T-helper 2 cell treated with Interferon-gamma antibody and Interleukin-4, amounts not matched to agents 100 ng/mL and 5 ng/mL, for 36 hours (primary cell): ENCODE data around the gene TMEM258. TPM values are rescaled to one million over a fixed set of nuclear protein-coding genes. Genes with fewer than 3 reads are reported as not detected.

Experiments used
- intact Hi-C: fragments of 100-400 bp; cut with micrococcal nuclease; formaldehyde crosslinking; loops from one replicate; pipeline ENCODE4 v1.15.1; 2023
- total RNA-seq: library from RNA; stranded (reverse); gene quantifications from 2 replicates; pipeline ENCODE4 v1.2.3, GENCODE V29; 2022

Gene TMEM258
- total RNA-seq, 1 donor from 2014 or later, result 174 TPM

- intact Hi-C loops, result loop anchor here (1.0 kb wide), 1 partner anchor 30 kb away; no protein-coding TSS in a partner anchor
Observed at GRCh38 chr11:61826930-61827570, 34.7 kb upstream of the TMEM258 start.

GRCh38 chr11:61820174-61820573 lies 27.8 kb upstream of the TMEM258 start:
- intact Hi-C loops, result no loop called here

GRCh38 chr11:61817471-61818202 lies 25.2 kb upstream of the TMEM258 start:
- intact Hi-C loops, result loop anchor here (1.0 to 5.0 kb wide), 3 partner anchors 11 to 150 kb away; partner anchors contain the start of genes FADS2 and FTH1

GRCh38 chr11:61816736-61817455 lies 24.5 kb upstream of the TMEM258 start, which contains the start of gene FADS1:
Gene FADS1, minus strand, starts transcription at chr11:61817003. Its CDS starts 74 bp downstream, at chr11:61816929.
- intact Hi-C loops, result loop anchor here (1.0 to 5.0 kb wide), 4 partner anchors 11 to 150 kb away; partner anchors contain the start of genes FADS2 and FTH1

DNA sequence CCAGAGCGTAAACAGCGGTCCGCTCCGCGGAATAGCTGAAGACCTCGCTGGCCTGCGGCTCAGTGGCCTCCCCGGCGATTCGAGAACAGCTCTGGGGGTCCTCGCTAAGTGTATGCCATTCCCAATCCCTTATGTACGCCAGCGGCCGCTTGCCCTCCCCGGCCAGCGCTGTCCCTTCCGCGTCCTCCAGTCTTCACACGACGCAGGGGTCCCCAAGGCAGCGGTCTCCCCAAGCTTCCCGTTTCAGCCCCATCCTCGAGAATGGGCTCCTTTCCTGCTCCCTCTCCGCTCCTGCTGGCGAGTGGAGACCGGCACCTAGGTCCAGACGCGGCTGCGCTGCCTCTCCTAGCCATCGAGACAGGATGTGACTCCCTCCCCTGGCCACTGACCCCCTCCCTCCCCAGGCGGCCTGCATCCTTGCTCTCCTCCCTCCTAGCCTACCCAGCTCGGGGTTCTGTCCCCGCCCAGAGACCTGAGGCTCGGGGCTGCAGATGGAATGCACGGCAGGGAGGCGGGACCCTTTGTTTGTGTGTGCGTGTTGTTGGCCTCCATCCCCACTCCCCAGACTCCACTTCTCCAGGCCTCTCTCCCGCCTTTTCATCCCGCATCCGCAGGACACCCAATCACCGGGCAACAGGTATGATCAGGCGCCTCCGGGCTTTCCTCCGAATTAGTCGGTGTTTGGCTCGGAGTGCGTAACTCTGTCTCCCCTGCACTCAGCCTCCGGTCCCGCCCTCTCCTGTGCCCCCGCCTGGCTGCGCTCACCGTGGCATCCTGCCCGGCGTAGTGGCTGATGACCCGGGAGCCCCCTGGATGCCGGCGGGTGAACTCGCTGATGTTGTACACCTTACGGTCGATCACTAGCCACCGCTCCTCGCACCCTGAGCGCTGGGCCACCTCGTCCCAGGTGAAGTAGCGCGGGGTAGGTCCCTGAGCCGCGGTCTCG lies 23.7 kb upstream of the TMEM258 start:
- intact Hi-C loops, result loop anchor here (1.0 to 5.0 kb wide), 4 partner anchors 19 to 151 kb away; partner anchors contain the start of genes FEN1, FTH1 and TMEM258

DNA sequence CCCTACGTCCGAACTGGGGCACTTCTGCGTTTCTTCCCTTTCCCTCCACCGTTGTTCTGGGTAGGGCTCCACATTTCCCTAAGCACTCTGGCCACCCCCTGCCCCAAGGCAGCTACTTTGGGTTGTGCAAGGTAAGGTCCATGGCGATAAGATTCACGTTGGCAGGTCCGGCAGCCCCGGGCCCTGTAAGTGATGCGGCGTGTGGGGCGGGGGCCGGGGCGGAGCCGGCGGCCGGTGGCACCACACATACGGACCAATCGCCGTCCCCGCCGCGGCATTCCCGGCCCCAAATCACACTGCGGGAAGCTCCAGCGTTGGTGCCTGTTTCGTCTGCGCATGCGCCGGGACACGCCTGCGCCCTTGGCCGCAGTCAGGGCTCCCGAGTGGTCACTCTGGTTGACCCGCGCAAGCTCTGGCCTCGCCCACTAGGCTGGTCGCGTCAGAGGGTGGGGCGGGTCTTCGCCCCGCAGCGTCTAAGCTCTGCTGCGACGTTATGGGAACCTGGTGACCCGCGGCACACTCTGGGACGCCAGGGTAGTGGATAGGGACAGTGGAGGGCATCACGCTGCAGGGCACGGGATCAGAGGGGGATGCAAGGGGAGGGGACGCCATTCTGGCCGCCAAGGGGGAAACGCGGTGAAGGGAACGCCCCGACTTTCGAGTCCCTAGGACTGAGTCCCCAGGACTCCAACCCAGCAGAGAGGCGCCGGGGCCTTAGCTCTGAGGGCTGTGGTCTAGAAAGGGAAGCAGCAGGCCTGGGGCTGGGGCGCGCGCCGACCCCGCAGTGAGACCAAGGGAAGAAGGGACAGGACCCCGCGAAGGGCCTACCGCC lies 22.8 kb upstream of the TMEM258 start:
- intact Hi-C loops, result loop anchor here (1.0 to 5.0 kb wide), 2 partner anchors 23 to 152 kb away; partner anchors contain the start of genes FEN1, FTH1 and TMEM258

GRCh38 chr11:61814247-61814957 lies 22.0 kb upstream of the TMEM258 start:
- intact Hi-C loops, result no loop called here

DNA sequence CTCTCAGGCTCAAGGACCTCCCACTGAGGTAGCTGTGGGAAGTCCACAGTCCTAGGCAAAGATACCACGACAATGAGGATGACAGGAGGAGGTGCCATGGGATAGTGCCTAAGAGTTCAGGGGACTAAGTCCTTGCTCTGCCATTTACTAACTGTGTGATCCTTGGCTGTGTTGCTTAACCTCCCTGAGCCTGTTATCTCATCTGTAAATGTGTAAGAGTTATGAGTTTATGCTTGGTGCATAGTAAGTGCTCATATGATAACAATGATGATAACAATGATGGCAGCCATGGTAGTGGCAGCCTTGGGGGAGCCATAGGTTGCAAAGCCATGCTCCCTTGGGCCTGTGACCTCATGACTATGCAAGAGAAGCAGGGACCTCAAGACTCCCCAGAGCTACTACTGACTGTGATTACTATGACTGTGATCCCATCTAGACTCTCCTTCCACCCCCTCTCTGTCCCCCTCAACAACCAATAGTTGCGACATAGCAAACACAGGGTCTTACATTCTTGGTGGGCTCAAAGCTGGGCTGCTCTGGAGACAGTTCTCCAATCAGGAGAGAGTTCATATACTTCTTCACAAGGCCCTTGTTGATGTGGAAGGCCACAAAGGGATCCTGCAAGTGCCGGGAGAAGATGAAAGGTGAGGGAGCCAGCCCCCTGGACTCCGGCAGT lies 20.5 kb upstream of the TMEM258 start:
- intact Hi-C loops, result no loop called here

GRCh38 chr11:61811831-61812230 lies 19.4 kb upstream of the TMEM258 start:
- intact Hi-C loops, result no loop called here

- intact Hi-C loops, result no loop called here
Observed at GRCh38 chr11:61810671-61811175, 18.3 kb upstream of the TMEM258 start.

GRCh38 chr11:61806785-61807184 lies 14.4 kb upstream of the TMEM258 start:
- intact Hi-C loops, result no loop called here

DNA sequence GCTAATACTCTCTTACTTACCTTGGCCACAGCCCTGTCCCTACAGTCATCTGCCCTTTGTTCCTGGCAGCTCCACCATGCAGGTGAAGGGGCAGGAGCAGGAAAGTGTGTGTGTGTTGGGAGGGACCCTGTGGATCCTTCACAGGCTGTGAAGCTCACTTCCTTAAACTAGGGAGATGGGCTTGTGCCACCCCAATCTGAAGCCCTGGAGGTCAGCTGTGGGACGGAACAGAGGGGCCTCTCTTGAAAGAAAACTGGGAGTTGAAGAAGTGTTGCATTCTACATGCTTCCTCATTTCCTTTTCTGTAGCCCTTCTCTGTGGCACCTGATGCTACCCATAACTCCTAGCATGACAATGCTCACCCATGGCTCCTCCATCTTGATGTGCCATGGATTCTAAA lies 12.7 kb upstream of the TMEM258 start:
- intact Hi-C loops, result no loop called here

GRCh38 chr11:61803889-61804647 lies 11.7 kb upstream of the TMEM258 start:
- intact Hi-C loops, result no loop called here

GRCh38 chr11:61802605-61803004 lies 10.2 kb upstream of the TMEM258 start:
- intact Hi-C loops, result no loop called here

GRCh38 chr11:61800331-61801281 lies 8.2 kb upstream of the TMEM258 start:
- intact Hi-C loops, result no loop called here

GRCh38 chr11:61799665-61800284 lies 7.4 kb upstream of the TMEM258 start:
- intact Hi-C loops, result no loop called here
